Tongue (tissue), 2 donors: Measurements from ENCODE around the gene ITGB2. TPM values are rescaled to one million over a fixed set of nuclear protein-coding genes. Genes with fewer than 3 reads are reported as not detected.
A peak's percentile ranks its signal among the peaks of the same experiment; 100 is the strongest.

ENCODE experiments used
- DNase-seq: peaks from one replicate; pipeline ENCODE4 v3.0.0-alpha.2; 2015
- total RNA-seq: library from RNA; depleted of rRNA; stranded (reverse); fragments of >200 nt; gene quantifications from one replicate; pipeline ENCODE4 v1.2.3, GENCODE V29; 2014

ITGB2 gene
- total RNA-seq, 1 donor from 2014 or later, result 17.3 TPM

- DNase-seq, result peak; percentile 68
These were observed 34.6 kb upstream of the ITGB2 start for GRCh38 chr21:44955141-44955797.

- DNase-seq, result no peak
These were observed 33.6 kb upstream of the ITGB2 start for GRCh38 chr21:44954281-44954771.

- DNase-seq, result no peak
These were observed 32.9 kb upstream of the ITGB2 start for GRCh38 chr21:44953628-44954021.

- DNase-seq, result no peak
These were observed 32.4 kb upstream of the ITGB2 start for GRCh38 chr21:44952929-44953627.

GRCh38 chr21:44952116-44952928 is 31.6 kb upstream of the ITGB2 start:
- DNase-seq, result peak; percentile 82

GRCh38 chr21:44951186-44951915 is 30.7 kb upstream of the ITGB2 start:
- DNase-seq, result no peak

GRCh38 chr21:44950351-44950750 is 29.7 kb upstream of the ITGB2 start:
- DNase-seq, result no peak

GRCh38 chr21:44949779-44950198 is 29.1 kb upstream of the ITGB2 start:
- DNase-seq, result peak; percentile 90

GRCh38 chr21:44949161-44949778 is 28.6 kb upstream of the ITGB2 start:
- DNase-seq, result no peak

GRCh38 chr21:44948426-44949120 is 27.9 kb upstream of the ITGB2 start:
- no peak for DNase-seq

- DNase-seq, result no peak
These were observed 27.2 kb upstream of the ITGB2 start for GRCh38 chr21:44947930-44948331.

- no peak for DNase-seq
These were observed 26.6 kb upstream of the ITGB2 start for GRCh38 chr21:44947111-44947929.

GRCh38 chr21:44946254-44947041 is 25.7 kb upstream of the ITGB2 start:
- DNase-seq, result no peak

- DNase-seq, result no peak
These were observed 23.9 kb upstream of the ITGB2 start for GRCh38 chr21:44944596-44944995.

GRCh38 chr21:44943686-44944550 is 23.2 kb upstream of the ITGB2 start:
- no peak for DNase-seq

GRCh38 chr21:44943005-44943685 is 22.4 kb upstream of the ITGB2 start:
- DNase-seq, result no peak

- no peak for DNase-seq
These were observed 21.9 kb upstream of the ITGB2 start for GRCh38 chr21:44942566-44942965.

GRCh38 chr21:44941567-44941966 is 20.9 kb upstream of the ITGB2 start:
- no peak for DNase-seq
